ENCODE data around the gene PARD3.

PARD3 gene

DNA sequence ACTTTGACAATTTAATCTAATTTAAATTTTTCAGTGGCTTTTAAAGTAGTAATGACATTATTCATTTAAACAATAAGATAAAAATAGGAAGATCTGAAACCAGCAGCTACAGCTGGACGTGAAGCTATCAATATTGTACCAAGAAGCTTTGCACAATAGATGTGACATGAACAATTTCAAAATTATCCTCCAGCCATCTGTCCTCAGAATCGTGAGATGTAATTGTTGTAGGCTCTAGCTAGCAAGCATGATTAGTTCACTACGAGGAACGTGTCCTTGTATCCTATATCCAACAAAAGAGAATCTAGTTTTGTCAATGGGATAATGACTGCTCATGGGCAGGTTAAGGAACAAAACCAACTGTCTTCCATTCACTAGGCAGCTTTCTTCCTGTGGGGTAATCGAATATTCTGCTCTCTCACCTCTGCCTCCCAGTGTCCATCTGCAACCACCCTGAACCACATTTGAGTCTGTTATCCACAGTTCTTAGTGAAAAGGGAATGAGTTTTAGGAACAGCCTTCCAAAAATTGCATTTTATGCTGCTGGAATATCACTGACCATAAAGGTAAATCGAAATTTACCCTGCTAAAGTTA, 247.3 kb downstream of the PARD3 start:
- Histone ChIP-seq H3K4me1 (ENCODE audit: control insufficient read depth, insufficient read depth, low read length, unreplicated experiment) (peaks cover 7% of the 10 kb centered on the region), H3K79me2 (ENCODE audit: control insufficient read depth, insufficient read depth, low read length, unreplicated experiment) (no peaks in the 10 kb centered on the region), H2AFZ (ENCODE audit: low read length, unreplicated experiment) (no peak overlapping the region), H3K27ac (ENCODE audit: low read depth, low read length) (no peak overlapping the region), H3K27me3 (ENCODE audit: insufficient read depth, low read length) (no peaks in the 10 kb centered on the region), H3K36me3 (ENCODE audit: insufficient read depth, low read length) (no peaks in the 10 kb centered on the region), H3K4me3 (ENCODE audit: low read depth, low read length) (no peak overlapping the region)

DNA sequence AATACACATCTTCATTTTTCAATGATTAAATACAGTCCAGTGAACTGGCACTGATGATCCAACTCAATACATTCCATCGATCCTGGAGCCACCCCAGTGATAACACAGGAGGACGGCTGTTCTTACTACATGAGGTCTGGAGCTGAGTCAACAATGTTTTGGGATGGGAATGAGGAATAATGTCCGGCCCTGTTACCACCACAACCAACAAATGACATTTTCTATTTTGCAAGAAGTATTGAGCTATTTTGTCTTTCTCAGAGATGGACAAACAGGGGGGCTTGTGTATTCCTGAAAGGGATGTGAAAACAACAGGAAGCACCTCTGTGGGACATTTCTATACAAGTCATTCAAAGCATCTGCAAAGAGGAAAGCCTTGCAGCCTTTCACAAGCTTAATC, 249.2 kb downstream of the PARD3 start:
- no peak overlapping the region for H2AFZ ChIP-seq (ENCODE audit: low read length, unreplicated experiment)
- H3K36me3 ChIP-seq (ENCODE audit: insufficient read depth, low read length), result no peaks in the 10 kb centered on the region
- H3K4me3 ChIP-seq (ENCODE audit: low read depth, low read length), result no peak overlapping the region
- no peaks in the 10 kb centered on the region for H3K27me3 ChIP-seq (ENCODE audit: insufficient read depth, low read length)
- H3K27ac ChIP-seq (ENCODE audit: low read depth, low read length), result no peak overlapping the region
- no peaks in the 10 kb centered on the region for H3K79me2 ChIP-seq (ENCODE audit: control insufficient read depth, insufficient read depth, low read length, unreplicated experiment)
- H3K4me1 ChIP-seq (ENCODE audit: control insufficient read depth, insufficient read depth, low read length, unreplicated experiment), result peaks cover 7% of the 10 kb centered on the region

GRCh38 chr10:34558093-34558583, 257.0 kb downstream of the PARD3 start:
- H3K27me3 ChIP-seq (ENCODE audit: insufficient read depth, low read length), result no peaks in the 10 kb centered on the region
- H3K36me3 ChIP-seq (ENCODE audit: insufficient read depth, low read length), result no peaks in the 10 kb centered on the region

GRCh38 chr10:34557173-34557572, 257.9 kb downstream of the PARD3 start:
- peaks cover 12% of the 10 kb centered on the region for H3K4me1 ChIP-seq (ENCODE audit: control insufficient read depth, insufficient read depth, low read length, unreplicated experiment)
- no peak overlapping the region for H3K4me3 ChIP-seq (ENCODE audit: low read depth, low read length)
- H3K27ac ChIP-seq (ENCODE audit: low read depth, low read length), result peak overlapping the region; percentile 38; the same call in 1 of the 2 replicates

More at GRCh38 chr10:34558093-34558583, 257.0 kb downstream of the PARD3 start:
- Histone ChIP-seq H3K79me2 (ENCODE audit: control insufficient read depth, insufficient read depth, low read length, unreplicated experiment) (no peaks in the 10 kb centered on the region), H3K4me1 (ENCODE audit: control insufficient read depth, insufficient read depth, low read length, unreplicated experiment) (peaks cover 12% of the 10 kb centered on the region), H2AFZ (ENCODE audit: low read length, unreplicated experiment) (no peak overlapping the region), H3K4me3 (ENCODE audit: low read depth, low read length) (no peak overlapping the region), H3K27ac (ENCODE audit: low read depth, low read length) (no peak overlapping the region)

GRCh38 chr10:34555653-34556052, 259.4 kb downstream of the PARD3 start:
- Histone ChIP-seq H3K4me3 (ENCODE audit: low read depth, low read length) (no peak overlapping the region), H3K79me2 (ENCODE audit: control insufficient read depth, insufficient read depth, low read length, unreplicated experiment) (no peaks in the 10 kb centered on the region), H2AFZ (ENCODE audit: low read length, unreplicated experiment) (no peak overlapping the region), H3K27ac (ENCODE audit: low read depth, low read length) (no peak overlapping the region), H3K36me3 (ENCODE audit: insufficient read depth, low read length) (no peaks in the 10 kb centered on the region), H3K27me3 (ENCODE audit: insufficient read depth, low read length) (no peaks in the 10 kb centered on the region), H3K4me1 (ENCODE audit: control insufficient read depth, insufficient read depth, low read length, unreplicated experiment) (peaks cover 12% of the 10 kb centered on the region)

More at GRCh38 chr10:34557173-34557572, 257.9 kb downstream of the PARD3 start:
- Histone ChIP-seq H2AFZ (ENCODE audit: low read length, unreplicated experiment) (no peak overlapping the region), H3K79me2 (ENCODE audit: control insufficient read depth, insufficient read depth, low read length, unreplicated experiment) (no peaks in the 10 kb centered on the region), H3K27me3 (ENCODE audit: insufficient read depth, low read length) (no peaks in the 10 kb centered on the region), H3K36me3 (ENCODE audit: insufficient read depth, low read length) (no peaks in the 10 kb centered on the region)

DNA sequence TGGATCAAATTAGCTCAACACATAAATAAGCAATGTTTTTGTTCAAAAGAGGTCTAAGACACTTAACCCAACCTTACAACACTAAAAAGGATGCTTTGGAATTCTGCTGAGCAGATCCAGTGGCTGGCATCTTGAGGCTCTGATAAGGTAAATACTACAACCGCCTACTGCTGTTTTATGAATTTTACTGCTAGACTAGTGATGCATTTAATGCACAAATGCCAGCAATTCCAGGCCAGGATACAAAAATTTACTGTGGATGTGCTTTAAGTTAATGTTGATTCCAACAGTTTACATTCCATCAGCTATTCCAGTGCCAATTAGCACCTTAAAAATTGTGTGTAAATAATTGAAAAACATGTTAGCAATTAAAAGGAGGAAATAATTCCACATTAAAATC, 261.3 kb downstream of the PARD3 start:
- Histone ChIP-seq H3K79me2 (ENCODE audit: control insufficient read depth, insufficient read depth, low read length, unreplicated experiment) (no peaks in the 10 kb centered on the region), H3K27ac (ENCODE audit: low read depth, low read length) (no peak overlapping the region)

GRCh38 chr10:34551295-34551694, 263.8 kb downstream of the PARD3 start:
- Histone ChIP-seq H2AFZ (ENCODE audit: low read length, unreplicated experiment) (no peak overlapping the region), H3K4me3 (ENCODE audit: low read depth, low read length) (no peak overlapping the region), H3K36me3 (ENCODE audit: insufficient read depth, low read length) (no peaks in the 10 kb centered on the region), H3K27ac (ENCODE audit: low read depth, low read length) (no peak overlapping the region), H3K27me3 (ENCODE audit: insufficient read depth, low read length) (no peaks in the 10 kb centered on the region), H3K79me2 (ENCODE audit: control insufficient read depth, insufficient read depth, low read length, unreplicated experiment) (no peaks in the 10 kb centered on the region), H3K4me1 (ENCODE audit: control insufficient read depth, insufficient read depth, low read length, unreplicated experiment) (peaks cover 5% of the 10 kb centered on the region)

More for the DNA sequence above, 261.3 kb downstream of the PARD3 start:
- Histone ChIP-seq H2AFZ (ENCODE audit: low read length, unreplicated experiment) (no peak overlapping the region), H3K36me3 (ENCODE audit: insufficient read depth, low read length) (no peaks in the 10 kb centered on the region), H3K27me3 (ENCODE audit: insufficient read depth, low read length) (no peaks in the 10 kb centered on the region), H3K4me3 (ENCODE audit: low read depth, low read length) (no peak overlapping the region), H3K4me1 (ENCODE audit: control insufficient read depth, insufficient read depth, low read length, unreplicated experiment) (peaks cover 12% of the 10 kb centered on the region)

GRCh38 chr10:34549953-34550352, 265.1 kb downstream of the PARD3 start:
- no peaks in the 10 kb centered on the region for H3K27me3 ChIP-seq (ENCODE audit: insufficient read depth, low read length)

GRCh38 chr10:34549001-34549400, 266.1 kb downstream of the PARD3 start:
- Histone ChIP-seq H2AFZ (ENCODE audit: low read length, unreplicated experiment) (no peak overlapping the region), H3K27me3 (ENCODE audit: insufficient read depth, low read length) (no peaks in the 10 kb centered on the region), H3K36me3 (ENCODE audit: insufficient read depth, low read length) (no peaks in the 10 kb centered on the region), H3K27ac (ENCODE audit: low read depth, low read length) (no peak overlapping the region), H3K4me1 (ENCODE audit: control insufficient read depth, insufficient read depth, low read length, unreplicated experiment) (no peaks in the 10 kb centered on the region), H3K4me3 (ENCODE audit: low read depth, low read length) (no peak overlapping the region), H3K79me2 (ENCODE audit: control insufficient read depth, insufficient read depth, low read length, unreplicated experiment) (no peaks in the 10 kb centered on the region)

More at GRCh38 chr10:34549953-34550352, 265.1 kb downstream of the PARD3 start:
- H3K27ac ChIP-seq (ENCODE audit: low read depth, low read length), result no peak overlapping the region
- H3K36me3 ChIP-seq (ENCODE audit: insufficient read depth, low read length), result no peaks in the 10 kb centered on the region
- no peaks in the 10 kb centered on the region for H3K4me1 ChIP-seq (ENCODE audit: control insufficient read depth, insufficient read depth, low read length, unreplicated experiment)
- H3K79me2 ChIP-seq (ENCODE audit: control insufficient read depth, insufficient read depth, low read length, unreplicated experiment), result no peaks in the 10 kb centered on the region
- no peak overlapping the region for H3K4me3 ChIP-seq (ENCODE audit: low read depth, low read length)
- H2AFZ ChIP-seq (ENCODE audit: low read length, unreplicated experiment), result no peak overlapping the region

- H3K27ac ChIP-seq (ENCODE audit: low read depth, low read length), result no peak overlapping the region
- H3K27me3 ChIP-seq (ENCODE audit: insufficient read depth, low read length), result no peaks in the 10 kb centered on the region
- no peaks in the 10 kb centered on the region for H3K4me1 ChIP-seq (ENCODE audit: control insufficient read depth, insufficient read depth, low read length, unreplicated experiment)
- H3K4me3 ChIP-seq (ENCODE audit: low read depth, low read length), result no peak overlapping the region
- H3K36me3 ChIP-seq (ENCODE audit: insufficient read depth, low read length), result no peaks in the 10 kb centered on the region
- no peak overlapping the region for H2AFZ ChIP-seq (ENCODE audit: low read length, unreplicated experiment)
- no peaks in the 10 kb centered on the region for H3K79me2 ChIP-seq (ENCODE audit: control insufficient read depth, insufficient read depth, low read length, unreplicated experiment)
These were observed 266.6 kb downstream of the PARD3 start for GRCh38 chr10:34548466-34548865.

DNA sequence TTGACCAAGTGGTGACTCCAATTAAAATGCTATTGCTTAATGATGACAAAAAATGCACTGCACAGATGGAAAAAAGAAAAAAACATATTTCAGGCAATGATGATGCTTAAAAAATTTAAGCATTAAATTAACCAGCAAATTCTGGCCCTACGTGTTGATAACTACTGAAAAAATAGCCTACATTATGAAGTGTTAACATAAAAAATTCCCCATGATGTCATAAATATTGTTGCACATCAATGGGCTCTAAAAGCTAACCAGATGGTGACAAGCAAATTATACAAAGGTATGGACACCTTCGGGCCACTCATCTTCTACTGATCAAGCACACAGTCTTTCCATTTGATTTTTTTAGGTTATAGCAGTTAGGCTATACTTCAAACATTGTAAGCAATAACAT, 267.4 kb downstream of the PARD3 start:
- H3K4me3 ChIP-seq (ENCODE audit: low read depth, low read length), result no peak overlapping the region
- no peaks in the 10 kb centered on the region for H3K36me3 ChIP-seq (ENCODE audit: insufficient read depth, low read length)
- H3K4me1 ChIP-seq (ENCODE audit: control insufficient read depth, insufficient read depth, low read length, unreplicated experiment), result no peaks in the 10 kb centered on the region
- H2AFZ ChIP-seq (ENCODE audit: low read length, unreplicated experiment), result no peak overlapping the region
- no peak overlapping the region for H3K27ac ChIP-seq (ENCODE audit: low read depth, low read length)
- no peaks in the 10 kb centered on the region for H3K27me3 ChIP-seq (ENCODE audit: insufficient read depth, low read length)
- H3K79me2 ChIP-seq (ENCODE audit: control insufficient read depth, insufficient read depth, low read length, unreplicated experiment), result no peaks in the 10 kb centered on the region
